ENCODE data around the gene JADE2.
"Not testable (repeated sequence)": the region's sequence is repeated elsewhere in the genome, so short reads cannot be mapped to it uniquely, and the experiment has no call there.

JADE2 gene

GRCh38 chr5:134551901-134552300, 26.4 kb downstream of the JADE2 start:
- no peak overlapping the region for H3K27ac Mint-ChIP-seq
- H3K4me1 Mint-ChIP-seq, result peaks cover 18% of the 10 kb centered on the region
- no peaks in the 10 kb centered on the region for H3K9me3 Mint-ChIP-seq
- no peak for TF ChIP-seq CTCF (IDR thresholded peaks at IDR 0.05; ENCODE audit: unreplicated experiment in 3 of 3)
- H3K4me3 Mint-ChIP-seq, result no peak overlapping the region
- peaks cover 6% of the 10 kb centered on the region for H3K36me3 Mint-ChIP-seq (ENCODE audit: low read depth)
- peaks cover 10% of the 10 kb centered on the region for H3K27me3 Mint-ChIP-seq (ENCODE audit: low read depth)

GRCh38 chr5:134552301-134552700, 26.8 kb downstream of the JADE2 start:
- no peak for TF ChIP-seq CTCF (IDR thresholded peaks at IDR 0.05; ENCODE audit: unreplicated experiment in 3 of 3)
- Mint-ChIP-seq H3K4me3 (no peak overlapping the region), H3K9me3 (no peaks in the 10 kb centered on the region), H3K27me3 (ENCODE audit: low read depth) (peaks cover 8% of the 10 kb centered on the region), H3K27ac (no peak overlapping the region), H3K4me1 (peaks cover 14% of the 10 kb centered on the region), H3K36me3 (ENCODE audit: low read depth) (peaks cover 8% of the 10 kb centered on the region)

- not testable (repeated sequence) for H3K4me3 Mint-ChIP-seq
- H3K4me1 Mint-ChIP-seq, result peaks cover 11% of the 10 kb centered on the region
Measured at GRCh38 chr5:134552716-134553115, 27.2 kb downstream of the JADE2 start.

GRCh38 chr5:134553821-134554267, 28.4 kb downstream of the JADE2 start:
- Mint-ChIP-seq H3K9me3 (no peaks in the 10 kb centered on the region), H3K4me3 (no peak overlapping the region), H3K36me3 (ENCODE audit: low read depth) (peaks cover 8% of the 10 kb centered on the region), H3K27ac (no peak overlapping the region), H3K4me1 (peaks cover 8% of the 10 kb centered on the region), H3K27me3 (ENCODE audit: low read depth) (peaks cover 6% of the 10 kb centered on the region)
- no peak for TF ChIP-seq CTCF (IDR thresholded peaks at IDR 0.05; ENCODE audit: unreplicated experiment in 3 of 3)

More at GRCh38 chr5:134552716-134553115, 27.2 kb downstream of the JADE2 start:
- H3K36me3 Mint-ChIP-seq (ENCODE audit: low read depth); H3K9me3 Mint-ChIP-seq; H3K27me3 Mint-ChIP-seq (ENCODE audit: low read depth); H3K27ac Mint-ChIP-seq: not testable (repeated sequence)

GRCh38 chr5:134554319-134555222, 29.1 kb downstream of the JADE2 start:
- H3K4me3 Mint-ChIP-seq, result no peak overlapping the region
- H3K36me3 Mint-ChIP-seq (ENCODE audit: low read depth), result peaks cover 8% of the 10 kb centered on the region
- TF ChIP-seq CTCF (IDR thresholded peaks at IDR 0.05; ENCODE audit: unreplicated experiment in 3 of 3), result no peak
- H3K9me3 Mint-ChIP-seq, result no peaks in the 10 kb centered on the region
- H3K27ac Mint-ChIP-seq, result no peak overlapping the region
- H3K4me1 Mint-ChIP-seq, result peaks cover 8% of the 10 kb centered on the region
- H3K27me3 Mint-ChIP-seq (ENCODE audit: low read depth), result peaks cover 5% of the 10 kb centered on the region

- Mint-ChIP-seq H3K36me3 (ENCODE audit: low read depth) (peaks cover 11% of the 10 kb centered on the region), H3K27ac (peak overlapping the region in 2 of 3 experiments; percentile 29 to 64), H3K4me1 (peaks cover 8% of the 10 kb centered on the region), H3K27me3 (ENCODE audit: low read depth) (peaks cover 5% of the 10 kb centered on the region), H3K4me3 (no peak overlapping the region), H3K9me3 (no peaks in the 10 kb centered on the region)
- TF ChIP-seq CTCF (IDR thresholded peaks at IDR 0.05; ENCODE audit: unreplicated experiment in 3 of 3), result no peak
Measured at GRCh38 chr5:134555223-134555889, 29.9 kb downstream of the JADE2 start.
